Renal pelvis (tissue), 4 donors: ENCODE results near the gene MAD2L2. TPM values are rescaled to one million over a fixed set of nuclear protein-coding genes. Genes with fewer than 3 reads are reported as not detected.

ENCODE experiments used
- DNase-seq: peaks from one replicate; pipeline ENCODE4 v3.0.0-alpha.2; 2013
- polyA plus RNA-seq, 3 donors: library from polyadenylated mRNA; unstranded; fragments of 120-200 nt; gene quantifications; one replicate each; pipeline ENCODE4 v1.2.1, GENCODE V29; 2013; ENCODE audit not compliant: insufficient read length in 3 of 3

MAD2L2 gene
- polyA plus RNA-seq, 3 donors, result 42.4 to 57.4 (median 52.0) TPM

DNA sequence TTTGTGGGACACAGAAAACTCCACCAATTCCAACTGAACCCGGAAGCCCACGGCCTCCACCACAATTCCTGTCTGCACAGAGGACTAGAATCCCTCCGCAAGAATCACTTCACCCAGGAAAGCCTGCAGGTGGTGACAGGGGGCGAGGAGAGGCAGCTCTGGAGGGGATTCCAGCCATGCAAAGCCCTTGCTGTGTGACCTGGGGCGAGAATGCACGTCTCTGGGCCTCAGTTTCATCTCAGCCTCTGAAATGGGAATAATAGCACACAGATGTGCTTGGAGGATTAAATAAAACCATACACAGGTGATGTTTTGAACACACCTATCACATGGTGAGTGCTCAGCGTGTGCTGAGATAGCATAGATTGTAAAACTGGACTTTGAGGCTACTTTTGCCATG lies 40.8 kb downstream of the MAD2L2 start:
- no peak for DNase-seq

- no peak for DNase-seq
Measured at GRCh38 chr1:11639372-11639771, 41.6 kb downstream of the MAD2L2 start.

GRCh38 chr1:11638121-11638520 lies 42.8 kb downstream of the MAD2L2 start:
- DNase-seq, result no peak

DNA sequence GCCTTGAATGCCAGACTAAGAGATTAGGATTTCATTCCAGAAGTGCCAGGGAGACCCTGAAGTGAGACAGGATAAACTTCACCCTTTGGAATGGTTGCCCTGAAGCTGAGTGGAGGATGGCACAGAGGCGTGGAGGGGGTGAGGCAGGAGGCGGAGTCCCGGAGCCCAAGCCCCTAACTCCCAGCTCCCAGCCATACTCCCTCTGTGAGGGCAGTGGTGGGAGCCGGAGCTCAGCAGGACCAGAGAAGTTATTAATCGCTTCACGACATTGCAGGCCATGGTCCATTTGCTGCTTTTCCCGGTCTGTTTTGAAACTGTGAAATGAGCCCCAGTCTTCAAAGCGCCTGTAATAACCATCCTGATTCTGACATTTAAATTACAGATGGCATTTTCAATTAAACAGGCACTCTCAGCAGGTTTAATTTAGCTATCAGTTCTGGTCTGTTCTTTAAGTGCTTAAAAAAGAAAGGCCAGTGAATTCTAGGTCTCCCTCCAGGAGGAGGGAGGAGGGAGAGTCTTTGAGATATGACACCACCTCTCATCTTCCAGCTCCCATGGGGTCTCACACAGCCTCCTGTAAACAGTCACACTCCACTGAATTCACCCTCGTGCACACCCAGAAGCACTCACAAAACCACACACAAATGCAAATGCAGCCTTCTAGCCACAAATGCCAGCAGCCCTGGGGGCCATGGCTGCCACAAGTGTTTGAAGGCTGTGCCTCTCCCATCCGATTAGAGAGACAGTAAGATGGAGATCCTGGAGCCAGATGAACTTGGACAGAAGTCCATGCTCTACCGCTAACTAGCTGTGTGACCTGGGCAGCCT lies 46.4 kb downstream of the MAD2L2 start:
- no peak for DNase-seq

GRCh38 chr1:11629184-11630016 lies 51.5 kb downstream of the MAD2L2 start:
- no peak for DNase-seq

DNA sequence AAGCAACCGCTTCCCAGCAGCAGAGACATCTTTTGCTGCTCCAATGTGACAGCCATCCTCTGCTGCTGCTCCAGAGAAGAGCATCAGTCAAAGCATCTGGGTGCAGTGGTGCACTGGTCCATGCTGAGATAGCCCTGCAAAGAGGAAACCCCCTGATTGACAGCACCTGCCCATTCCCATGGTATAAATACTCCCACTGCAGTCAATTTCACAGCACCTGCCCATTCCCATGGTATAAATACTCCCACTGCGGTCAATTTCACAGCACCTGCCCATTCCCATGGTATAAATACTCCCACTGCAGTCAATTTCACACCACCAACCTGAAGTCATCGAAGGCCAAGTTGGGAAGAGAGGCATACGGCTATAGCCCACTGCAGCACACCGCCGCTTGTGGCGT lies 52.2 kb downstream of the MAD2L2 start:
- DNase-seq, result no peak

- DNase-seq, result no peak
Measured at GRCh38 chr1:11626551-11626950, 54.4 kb downstream of the MAD2L2 start.

Other genes starting within 250 kb of the MAD2L2 start
- gene DISP3, start 202.0 kb downstream of the MAD2L2 start, polyA plus RNA-seq, result 1 to 10 TPM in 2 of 3 donors, under 1 TPM in 1; 0.86 to 2.0 (median 1.8) TPM
- 1 to 10 TPM; 1.1 to 2.1 (median 1.4) TPM for gene FBXO2, start 26.7 kb downstream of the MAD2L2 start, polyA plus RNA-seq
- gene FBXO44, start 26.3 kb downstream of the MAD2L2 start, polyA plus RNA-seq, result 10 to 100 TPM; 19.0 to 21.3 (median 20.6) TPM
- gene FBXO6, start 16.9 kb downstream of the MAD2L2 start, polyA plus RNA-seq, result 1 to 10 TPM; 4.6 to 5.1 (median 4.7) TPM
- gene DRAXIN, start 10.6 kb upstream of the MAD2L2 start, polyA plus RNA-seq, result 1 to 10 TPM; 1.3 to 1.4 (median 1.3) TPM
- 10 to 100 TPM; 53.1 to 53.9 (median 53.7) TPM for gene AGTRAP, start 55.0 kb upstream of the MAD2L2 start, polyA plus RNA-seq
- gene C1orf167, start 81.0 kb upstream of the MAD2L2 start, polyA plus RNA-seq, result under 1 TPM in 2 of 3 donors, not detected in 1; 0.09 to 0.54 TPM
- gene MTHFR, start 124.8 kb upstream of the MAD2L2 start, polyA plus RNA-seq, result 10 to 100 TPM; 18.9 to 27.1 (median 26.5) TPM
- gene CLCN6, start 125.0 kb upstream of the MAD2L2 start, polyA plus RNA-seq, result 10 to 100 TPM; 16.9 to 29.8 (median 24.0) TPM
- 1 to 10 TPM in 1 of 3 donors, under 1 TPM in 2; 0.56 to 1.2 (median 0.65) TPM for gene NPPA, start 166.6 kb upstream of the MAD2L2 start, polyA plus RNA-seq
- not detected for gene NPPB, start 177.8 kb upstream of the MAD2L2 start, polyA plus RNA-seq
- 10 to 100 TPM; 44.9 to 53.5 (median 49.9) TPM for gene KIAA2013, start 245.3 kb upstream of the MAD2L2 start, polyA plus RNA-seq